Skin of body (tissue), 2 donors: ENCODE results near the gene APOL1. TPM values are rescaled to one million over a fixed set of nuclear protein-coding genes. Genes with fewer than 3 reads are reported as not detected.
"Not testable (repeated sequence)": the region's sequence is repeated elsewhere in the genome, so short reads cannot be mapped to it uniquely, and the experiment has no call there.

ENCODE experiments used
- DNase-seq: peaks from one replicate; lab custom pipeline; 2025; lab: John Stamatoyannopoulos, UW
- total RNA-seq: library from RNA; depleted of rRNA; stranded (reverse); fragments of >200 nt; gene quantifications from one replicate; pipeline ENCODE4 v1.2.3, GENCODE V29; 2014

APOL1 gene
- total RNA-seq, 1 donor from 2014 or later = 1.9 TPM

GRCh38 chr22:36244522-36245391 lies 8.2 kb upstream of the APOL1 start:
- no peak for DNase-seq

- DNase-seq = no peak
Observed at GRCh38 chr22:36245805-36246356, 7.1 kb upstream of the APOL1 start.

GRCh38 chr22:36246718-36247117 lies 6.2 kb upstream of the APOL1 start:
- no peak for DNase-seq

- DNase-seq = no peak
Observed at GRCh38 chr22:36247955-36248354, 5.0 kb upstream of the APOL1 start.

DNA sequence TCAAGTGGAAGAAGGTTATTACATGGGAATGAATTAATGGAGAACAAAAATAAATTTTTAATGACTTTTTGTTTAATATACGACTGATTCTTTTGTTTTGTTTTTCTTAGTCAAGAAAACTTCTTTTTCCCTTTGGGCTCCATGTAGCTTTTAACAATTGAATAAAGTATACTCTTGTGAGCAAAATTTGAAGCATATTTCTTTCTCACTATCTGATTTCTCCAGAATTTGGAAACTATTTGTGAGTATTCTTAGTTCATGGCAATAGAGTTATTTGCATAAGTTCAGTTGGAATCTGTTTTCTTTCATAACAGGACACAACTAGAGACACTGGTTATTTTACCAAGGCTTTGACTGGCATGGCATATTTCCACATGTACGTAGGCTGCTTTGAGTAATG lies 3.8 kb upstream of the APOL1 start:
- no peak for DNase-seq

DNA sequence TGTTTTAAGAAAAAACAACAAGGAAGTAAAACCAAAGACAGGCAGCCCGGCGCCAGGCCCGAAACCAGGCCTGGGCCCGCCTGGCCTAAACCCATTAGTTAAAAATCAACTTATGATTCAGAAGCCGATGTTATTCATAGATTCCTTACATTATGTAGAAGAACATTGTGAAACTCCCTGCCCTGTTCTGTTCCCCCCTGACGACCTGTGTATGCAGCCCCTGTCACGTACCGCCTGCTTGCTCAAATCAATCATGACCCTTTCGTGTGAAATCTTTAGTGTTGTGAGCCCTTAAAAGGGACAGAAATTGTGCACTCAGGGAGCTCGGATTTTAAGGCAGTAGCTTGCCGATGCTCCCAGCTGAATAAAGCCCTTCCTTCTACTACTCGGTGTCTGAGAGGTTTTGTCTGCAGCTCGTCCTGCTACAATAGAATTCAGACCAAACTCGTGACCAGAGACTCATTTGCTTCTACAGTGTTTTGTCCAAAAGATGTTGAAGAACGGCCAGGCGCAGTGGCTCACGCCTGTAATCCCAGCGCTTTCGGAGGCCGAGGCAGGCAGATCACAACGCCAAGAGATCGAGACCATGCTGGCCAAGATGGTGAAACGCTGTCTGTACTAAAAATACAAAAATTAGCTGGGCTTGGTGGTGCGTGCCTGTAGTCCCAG lies 2.5 kb upstream of the APOL1 start:
- DNase-seq = not testable (repeated sequence)

DNA sequence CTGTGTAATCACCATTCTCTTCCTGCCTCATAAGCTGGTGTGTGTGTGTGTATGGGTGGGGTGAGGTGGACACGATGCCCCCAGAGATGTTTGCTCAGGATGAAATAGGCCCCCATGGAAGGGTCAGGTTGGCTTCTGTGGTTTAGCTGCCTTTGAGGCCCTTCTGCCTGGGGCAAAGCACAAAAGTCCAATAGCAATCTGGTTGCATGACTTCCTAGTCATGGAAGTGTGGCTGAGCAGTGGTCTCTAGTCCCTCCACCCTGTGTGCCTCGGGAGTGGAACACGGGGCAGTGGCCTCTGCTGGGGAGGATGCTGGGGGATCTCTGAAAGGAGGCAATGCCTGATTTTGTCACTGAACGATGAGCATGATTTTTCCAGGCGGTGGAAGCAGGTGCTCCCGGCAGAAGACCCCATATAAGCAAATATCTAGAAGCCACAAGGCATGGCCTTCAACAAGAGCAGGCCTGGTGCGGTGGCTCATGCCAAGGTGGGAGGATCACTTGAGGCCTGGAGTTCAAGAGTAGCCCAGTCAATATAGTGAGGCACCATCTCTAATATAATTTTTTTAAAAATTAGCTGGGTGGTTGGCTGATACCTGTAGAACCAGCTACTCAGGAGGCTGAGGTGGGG lies 839 bp upstream of the APOL1 start:
- not testable (repeated sequence) for DNase-seq

DNA sequence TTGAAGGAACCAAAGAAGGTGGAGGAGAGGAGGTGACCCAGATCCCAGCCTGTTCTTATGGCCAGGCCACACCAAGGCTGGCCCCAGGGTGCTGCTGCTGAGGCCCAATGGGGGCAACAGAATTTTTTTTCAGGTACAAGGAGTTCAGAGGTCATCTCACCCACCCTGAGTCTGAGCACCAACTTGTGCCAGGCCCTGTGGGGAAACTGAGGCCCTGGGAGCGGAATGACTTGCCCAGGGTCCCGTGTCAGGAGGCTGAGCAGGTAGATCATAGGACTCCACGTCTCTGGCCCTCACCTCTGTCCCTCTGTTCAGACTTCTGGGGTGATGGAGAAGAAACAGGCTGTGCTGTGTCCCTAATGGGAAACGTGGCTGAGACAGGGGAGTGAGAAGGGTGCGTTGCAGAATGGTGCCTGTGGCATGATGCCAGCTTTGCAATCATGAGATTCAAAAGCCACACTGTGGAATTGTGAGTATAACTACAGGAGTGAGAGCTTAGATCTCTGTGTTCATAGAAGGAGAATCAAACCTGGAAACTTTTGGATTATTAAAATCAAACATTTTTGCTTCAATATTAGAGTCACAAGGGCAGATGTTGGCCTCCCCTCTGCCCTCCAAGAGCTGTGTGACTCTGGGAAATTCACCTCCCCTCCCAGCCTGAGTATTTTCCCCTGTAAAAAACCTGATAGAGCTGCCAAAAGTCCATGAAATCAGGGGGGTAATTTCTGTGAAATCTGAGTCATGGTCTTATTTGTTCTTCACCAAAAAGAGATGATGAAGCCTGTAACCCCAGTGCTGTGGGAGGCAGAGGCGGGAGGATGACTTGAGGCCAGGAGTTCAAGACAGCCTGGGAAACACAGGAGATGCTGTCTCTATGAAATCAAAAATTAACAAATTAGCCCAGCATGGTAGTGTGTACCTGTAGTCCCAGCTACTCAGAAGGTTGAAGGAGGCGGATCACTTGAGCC lies 874 bp downstream of the APOL1 start:
- no peak for DNase-seq

DNA sequence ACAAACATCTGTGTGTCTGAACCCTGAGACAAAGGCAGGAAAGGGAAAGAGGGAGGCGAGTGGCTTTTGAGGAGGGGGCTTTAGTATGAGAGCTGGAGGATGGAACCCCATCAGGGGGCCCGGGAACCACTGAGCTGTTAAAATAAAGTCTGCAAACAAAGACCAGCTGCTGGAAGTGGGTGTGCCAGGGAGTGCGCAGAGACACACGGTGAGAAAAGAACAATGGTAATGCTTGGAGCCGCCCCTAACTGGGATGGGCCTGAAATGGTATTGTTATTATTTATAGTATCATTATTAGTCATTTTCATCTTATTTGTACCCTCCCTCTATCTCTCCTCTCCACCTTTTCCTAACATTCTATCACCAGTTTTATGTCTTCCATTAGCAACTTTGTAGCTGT lies 2.6 kb downstream of the APOL1 start:
- DNase-seq = not testable (repeated sequence)

DNA sequence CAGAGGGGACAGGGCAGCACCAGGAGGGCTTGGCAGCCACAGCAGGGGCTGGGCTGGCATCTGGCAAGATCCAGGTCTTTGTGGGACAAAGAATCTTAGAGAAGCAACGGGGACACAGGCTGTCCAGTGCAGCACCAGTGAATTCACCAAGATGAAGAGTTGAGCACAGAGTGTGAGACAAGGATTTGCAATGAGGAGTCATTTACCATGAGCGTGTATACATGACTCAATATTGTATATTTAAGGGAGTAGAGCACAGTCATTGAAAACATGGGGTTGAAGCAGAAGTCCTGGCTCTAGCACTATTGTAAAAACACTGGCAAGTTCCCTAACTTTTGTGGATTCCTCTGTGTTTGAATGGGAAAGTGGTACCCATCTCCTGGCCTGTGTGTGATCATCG lies 3.5 kb downstream of the APOL1 start:
- DNase-seq = no peak

DNA sequence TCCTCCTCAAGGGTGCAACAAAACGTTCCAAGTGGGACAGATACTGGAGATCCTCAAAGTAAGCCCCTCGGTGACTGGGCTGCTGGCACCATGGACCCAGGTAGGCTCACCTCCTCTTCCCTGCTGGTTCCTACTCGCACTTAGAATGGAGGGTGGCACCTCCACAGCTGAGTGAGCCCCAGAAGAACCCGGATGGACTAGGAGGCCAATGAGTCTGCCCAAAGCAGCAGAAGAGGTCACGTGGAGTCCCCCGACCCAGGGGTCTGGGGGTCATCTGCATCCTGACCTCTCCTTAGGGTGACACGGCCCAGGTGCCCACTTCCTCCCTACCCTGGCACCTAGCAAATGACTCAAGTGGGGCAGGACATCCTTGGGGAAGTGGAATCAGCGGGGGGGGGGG lies 4.4 kb downstream of the APOL1 start:
- no peak for DNase-seq

- no peak for DNase-seq
Observed at GRCh38 chr22:36257948-36258670, 5.2 kb downstream of the APOL1 start.

- DNase-seq = no peak
Observed at GRCh38 chr22:36258701-36259614, 6.0 kb downstream of the APOL1 start.

- DNase-seq = no peak
Observed at GRCh38 chr22:36259615-36260300, 6.8 kb downstream of the APOL1 start.

DNA sequence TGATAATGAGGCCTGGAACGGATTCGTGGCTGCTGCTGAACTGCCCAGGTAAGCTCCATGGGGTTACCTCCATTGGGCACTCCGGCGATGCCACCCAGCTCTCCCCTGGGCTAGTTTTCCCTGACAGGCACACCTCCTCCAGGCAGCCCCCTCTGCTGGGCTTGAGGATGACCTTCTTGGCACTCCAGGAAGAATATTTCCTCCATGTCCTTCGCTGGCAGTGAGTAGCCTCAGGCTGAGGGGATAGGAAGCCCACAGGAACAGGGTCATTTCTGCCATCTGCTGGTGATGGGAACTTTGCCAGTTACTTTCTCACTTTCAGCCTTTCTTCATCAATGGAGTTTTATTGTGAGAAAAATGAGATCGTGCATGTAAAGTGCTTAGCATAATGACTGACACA lies 8.7 kb downstream of the APOL1 start:
- DNase-seq = not testable (repeated sequence)

- not testable (repeated sequence) for DNase-seq
Observed at GRCh38 chr22:36262307-36262706, 9.4 kb downstream of the APOL1 start.

GRCh38 chr22:36263216-36263673 lies 10.3 kb downstream of the APOL1 start:
- DNase-seq = not testable (repeated sequence)
